Body of pancreas (tissue), 4 donors: ENCODE results near the gene WARS2. TPM values are rescaled to one million over a fixed set of nuclear protein-coding genes. Genes with fewer than 3 reads are reported as not detected.

Source experiments
- ATAC-seq: fragments of 150-250 bp; one replicate; pipeline ENCODE4 v1.9.1; 2016
- DNase-seq, 4 donors: peaks; one replicate each; pipeline ENCODE4 v3.0.0-alpha.2; 2019
- H3K27ac ChIP-seq, 4 donors: fragments of 200-600 bp; sonication (generic); 1 replicate in 3 of 4; 2 replicates in 1 of 4; pipeline versions ENCODE4 v1.5.1 to v1.6.1; 2016 to 2019; ENCODE audit warnings: mild to moderate bottlenecking in 1 of 4, mixed read lengths in 1 of 4, moderate library complexity in 1 of 4
- H3K27me3 ChIP-seq, 2 donors: fragments of 200-600 bp; sonication (generic); one replicate each; pipeline ENCODE4 v1.6.0; 2016; ENCODE audit warnings: mild to moderate bottlenecking in 1 of 2
- H3K36me3 ChIP-seq, 2 donors: fragments of 200-600 bp; sonication (generic); replicated peaks in 1 of 2; 2 replicates each; pipeline ENCODE4 v1.5.1; 2016; ENCODE audit warnings: low read depth in 2 of 2; ENCODE audit not compliant: insufficient read depth in 1 of 2
- H3K4me1 ChIP-seq: fragments of 200-600 bp; sonication (generic); one replicate; pipeline ENCODE4 v1.6.0; 2016
- H3K4me3 ChIP-seq, 2 donors: fragments of 200-600 bp; sonication (generic); 1 replicate in 1 of 2; 2 replicates in 1 of 2; pipeline ENCODE4 v1.5.1; 2016 to 2019
- H3K9me3 ChIP-seq, 3 donors: fragments of 200-600 bp; sonication (generic); 1 replicate in 2 of 3; 2 replicates in 1 of 3; pipeline ENCODE4 v1.5.1; 2016
- CTCF ChIP-seq, 7 experiments: fragments of 450-650 bp in 4 of 7; fragments of 200-600 bp in 3 of 7; sonication (generic) in 3 of 7; IDR thresholded peaks; one replicate each; pipeline ENCODE4 v1.5.1; 2016 to 2019; ENCODE audit warnings: antibody characterized with exemption in 7 of 7
- POLR2A ChIP-seq, 3 donors: fragments of 450-650 bp; IDR thresholded peaks; one replicate each; pipeline ENCODE4 v1.6.1; 2016; ENCODE audit warnings: antibody characterized with exemption in 3 of 3, mild to moderate bottlenecking in 2 of 3
- WGBS, 2 donors: methylation state at CpG; one replicate each; pipeline ENCODE4 v1.1.5; 2017; 5-methylcytosine and 5-hydroxymethylcytosine counted together
- intact Hi-C: fragments of 100-400 bp; cut with DNase I; formaldehyde crosslinking; loops from one replicate; pipeline ENCODE4 v1.15.1; 2023
- total RNA-seq, 2 donors: library from RNA; depleted of rRNA; stranded (reverse); fragments of >200 nt; gene quantifications; one replicate each; pipeline ENCODE4 v1.1.0, GENCODE V29; 2016

Gene WARS2
- total RNA-seq, 2 donors from 2014 or later, result 4.9 to 11.7 TPM

DNA sequence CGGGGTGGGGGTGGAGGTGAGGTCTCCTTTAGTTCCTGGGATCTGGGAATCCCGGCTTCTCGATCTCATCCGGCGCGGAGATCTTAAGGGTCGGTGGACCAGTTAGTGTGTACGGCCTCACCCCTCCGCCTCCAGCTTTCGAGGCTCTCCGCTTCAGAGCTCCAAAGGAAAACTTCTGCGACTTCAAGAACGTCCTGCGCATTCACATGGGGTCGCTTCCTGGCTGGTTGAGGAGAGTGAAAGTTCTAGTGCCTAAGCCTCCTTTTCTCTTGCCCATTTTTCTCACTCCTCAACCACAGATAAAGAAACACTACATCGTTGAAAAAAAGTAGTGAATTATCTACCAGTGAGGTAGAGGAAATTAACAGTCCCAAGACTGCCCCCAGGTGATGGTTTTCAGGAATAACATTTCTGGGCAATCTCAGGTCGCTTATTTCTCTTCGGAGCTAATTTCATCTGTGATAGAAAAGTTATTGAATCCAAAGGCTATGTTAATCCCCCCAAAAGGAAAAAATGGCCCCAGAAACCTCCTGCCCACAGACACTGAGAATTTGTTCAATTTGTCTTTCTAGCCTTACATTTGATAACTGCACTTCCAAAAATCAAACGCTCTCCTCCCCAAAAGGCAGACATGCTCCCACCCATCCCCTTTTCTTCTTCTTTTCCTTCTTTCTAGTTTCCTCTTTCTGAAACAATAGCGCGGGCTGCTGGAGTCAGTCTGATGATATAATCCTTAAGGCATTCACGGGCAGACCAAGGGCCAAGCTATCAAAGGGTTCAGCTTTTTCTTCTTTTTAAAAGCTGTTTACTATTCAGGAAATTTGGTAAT is 131.8 kb downstream of the WARS2 start:
- WGBS, 2 donors, result 4 to 9% methylated on average over 20 to 22 of the region's 22 CpGs
- Histone ChIP-seq H3K9me3 (no peaks in the 10 kb centered on the region), H3K27me3 (peaks cover 0 to 24% of the 10 kb centered on the region in 2 donors), H3K4me1 (peaks cover 28% of the 10 kb centered on the region), H3K27ac (no peak overlapping the region), H3K36me3 (no peaks in the 10 kb centered on the region), H3K4me3 (no peak overlapping the region)
- intact Hi-C loops, result loop anchor here (10.0 kb wide), 1 partner anchor 934 kb away; no protein-coding TSS in a partner anchor
- TF ChIP-seq CTCF (IDR thresholded peaks at IDR 0.05) (peak; percentile 6 to 78 (median 69)), POLR2A (IDR thresholded peaks at IDR 0.05) (no peak)
- ATAC-seq, result peak; percentile 70
- DNase-seq, result peak; percentile 43 to 56 (median 49)

GRCh38 chr1:119007670-119008482 is 132.6 kb downstream of the WARS2 start:
- H3K36me3 ChIP-seq, result no peaks in the 10 kb centered on the region
- no peak overlapping the region for H3K27ac ChIP-seq
- no peak overlapping the region for H3K4me3 ChIP-seq
- DNase-seq (no peak), ATAC-seq (no peak)
- TF ChIP-seq CTCF (IDR thresholded peaks at IDR 0.05) (no peak), POLR2A (IDR thresholded peaks at IDR 0.05) (no peak)
- H3K4me1 ChIP-seq, result peaks cover 28% of the 10 kb centered on the region
- H3K27me3 ChIP-seq, result peaks cover 0 to 27% of the 10 kb centered on the region in 2 donors
- no peaks in the 10 kb centered on the region for H3K9me3 ChIP-seq
- 4 to 12% methylated on average over 3 to 61 of the region's 61 CpGs for WGBS, 2 donors
- intact Hi-C loops, result loop anchor here (10.0 kb wide), 1 partner anchor 933 kb away; no protein-coding TSS in a partner anchor

DNA sequence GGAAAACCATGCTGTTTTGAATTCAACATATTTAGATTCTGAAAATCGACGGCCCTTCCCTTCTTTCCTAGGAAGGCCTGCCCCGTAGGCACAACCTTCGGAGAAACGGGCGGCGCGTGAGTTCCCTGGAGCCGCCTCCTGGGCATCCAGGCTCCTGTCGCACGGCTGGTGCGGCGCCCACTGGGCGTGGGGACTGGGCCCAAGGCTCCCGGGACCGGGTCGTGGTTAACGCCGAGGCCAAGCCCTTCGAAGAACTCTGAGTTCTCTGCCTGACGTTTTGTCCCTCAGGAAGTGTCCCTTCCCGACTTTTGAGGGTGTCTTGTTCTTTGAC is 133.1 kb downstream of the WARS2 start:
- Histone ChIP-seq H3K27me3 (peaks cover 0 to 27% of the 10 kb centered on the region in 2 donors), H3K27ac (no peak overlapping the region), H3K4me1 (peaks cover 28% of the 10 kb centered on the region), H3K36me3 (no peaks in the 10 kb centered on the region), H3K9me3 (no peaks in the 10 kb centered on the region), H3K4me3 (no peak overlapping the region)
- no peak for TF ChIP-seq CTCF (IDR thresholded peaks at IDR 0.05)
- TF ChIP-seq POLR2A (IDR thresholded peaks at IDR 0.05), result no peak
- 0 to 3% methylated on average over 3 to 22 of the region's 22 CpGs for WGBS, 2 donors
- no peak for DNase-seq
- intact Hi-C loops, result loop anchor here (10.0 kb wide), 1 partner anchor 933 kb away; no protein-coding TSS in a partner anchor
- no peak for ATAC-seq

DNA sequence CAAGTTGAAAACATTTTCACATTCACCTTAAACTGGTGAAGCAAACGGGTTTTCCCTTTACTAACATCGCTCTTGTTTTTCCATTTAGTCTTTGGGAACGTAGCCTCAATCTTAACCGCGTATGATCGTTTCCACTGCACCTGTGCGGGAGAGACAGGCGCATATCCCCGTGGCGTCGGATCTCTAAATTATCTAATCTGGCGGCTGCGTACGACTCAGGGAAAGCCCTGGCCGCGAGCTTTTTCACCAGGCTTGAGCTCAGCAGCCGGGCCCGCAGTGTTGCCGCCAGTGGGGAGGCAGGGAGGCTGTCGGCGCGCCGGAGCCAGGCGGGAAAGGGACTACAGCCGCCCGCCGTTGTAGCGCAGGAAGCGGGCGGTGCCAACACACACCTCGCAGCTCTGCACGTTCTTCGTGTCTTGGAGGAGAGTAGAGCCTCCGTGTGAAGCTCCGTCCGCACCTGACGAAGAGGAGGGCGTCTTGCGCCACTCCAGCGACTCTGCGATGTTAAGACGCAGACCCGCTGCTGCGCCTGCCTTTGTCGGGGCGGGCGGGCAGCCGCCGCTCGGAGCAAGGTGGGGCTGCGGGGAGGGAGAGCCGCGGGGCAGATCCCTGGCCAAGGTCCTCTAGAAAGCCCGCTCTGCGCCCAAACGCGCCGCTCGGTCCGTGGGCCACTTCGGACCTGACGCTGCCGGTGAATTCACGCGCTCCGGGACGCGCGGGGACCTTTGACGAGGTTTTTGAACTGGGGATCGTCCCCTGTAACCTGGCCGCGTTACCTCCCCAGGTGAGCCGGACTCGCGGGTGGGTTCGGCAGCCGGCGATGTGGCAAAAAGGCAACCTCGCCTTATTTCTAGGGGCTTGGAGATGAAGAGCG is 133.8 kb downstream of the WARS2 start:
- DNase-seq (no peak), ATAC-seq (no peak)
- intact Hi-C loops, result loop anchor here (10.0 kb wide), 1 partner anchor 932 kb away; no protein-coding TSS in a partner anchor
- peaks cover 28% of the 10 kb centered on the region for H3K4me1 ChIP-seq
- H3K27ac ChIP-seq, result no peak overlapping the region
- H3K9me3 ChIP-seq, result no peaks in the 10 kb centered on the region
- 4% methylated on average over 15 to 73 of the region's 81 CpGs for WGBS, 2 donors
- no peak overlapping the region for H3K4me3 ChIP-seq
- H3K36me3 ChIP-seq, result no peaks in the 10 kb centered on the region
- peaks cover 0 to 27% of the 10 kb centered on the region in 2 donors for H3K27me3 ChIP-seq
- TF ChIP-seq CTCF (IDR thresholded peaks at IDR 0.05) (no peak), POLR2A (IDR thresholded peaks at IDR 0.05) (no peak)
